Measurements from ENCODE around the gene SRSF4.
"Not testable (repeated sequence)": the region's sequence is repeated elsewhere in the genome, so short reads cannot be mapped to it uniquely, and the experiment has no call there.

The SRSF4 gene

GRCh38 chr1:29222686-29223085, 41.0 kb upstream of the SRSF4 start:
- TF ChIP-seq CTCF (IDR thresholded peaks at IDR 0.05; ENCODE audit: low read depth, low read length): no peak
- H3K4me3 ChIP-seq (ENCODE audit: low read depth, low read length): no peak overlapping the region

GRCh38 chr1:29222260-29222659, 40.6 kb upstream of the SRSF4 start:
- not testable (repeated sequence) for H3K4me3 ChIP-seq (ENCODE audit: low read depth, low read length)

GRCh38 chr1:29221296-29221695, 39.6 kb upstream of the SRSF4 start:
- TF ChIP-seq CTCF (IDR thresholded peaks at IDR 0.05; ENCODE audit: low read depth, low read length): no peak
- H3K4me3 ChIP-seq (ENCODE audit: low read depth, low read length): no peak overlapping the region

GRCh38 chr1:29218223-29218622, 36.5 kb upstream of the SRSF4 start:
- no peak for TF ChIP-seq CTCF (IDR thresholded peaks at IDR 0.05; ENCODE audit: low read depth, low read length)
- H3K4me3 ChIP-seq (ENCODE audit: low read depth, low read length): no peak overlapping the region

- TF ChIP-seq CTCF (IDR thresholded peaks at IDR 0.05; ENCODE audit: low read depth, low read length): no peak
- no peak overlapping the region for H3K4me3 ChIP-seq (ENCODE audit: low read depth, low read length)
Observed at GRCh38 chr1:29217633-29218032, 35.9 kb upstream of the SRSF4 start.

GRCh38 chr1:29213055-29213454, 31.4 kb upstream of the SRSF4 start:
- no peak for TF ChIP-seq CTCF (IDR thresholded peaks at IDR 0.05; ENCODE audit: low read depth, low read length)
- H3K4me3 ChIP-seq (ENCODE audit: low read depth, low read length): no peak overlapping the region

GRCh38 chr1:29211086-29212030, 29.7 kb upstream of the SRSF4 start:
- no peak for TF ChIP-seq CTCF (IDR thresholded peaks at IDR 0.05; ENCODE audit: low read depth, low read length)
- H3K4me3 ChIP-seq (ENCODE audit: low read depth, low read length): no peak overlapping the region

All from WI38 (cell line).